Pancreas (tissue), 10 donors: ENCODE results near the gene TTPAL. TPM values are rescaled to one million over a fixed set of nuclear protein-coding genes. Genes with fewer than 3 reads are reported as not detected.

Source experiments
- ATAC-seq, 4 donors: fragments of 200-7000 bp; cut with Tn5 transposase; one replicate each; pipeline versions ENCODE4 v1.8.0 to v1.9.1; 2020; ENCODE audit warnings: mild to moderate bottlenecking in 4 of 4, moderate library complexity in 4 of 4
- DNase-seq, 6 donors: peaks; one replicate each; pipeline ENCODE4 v3.0.0-alpha.2; 2020
- FAIRE-seq: peaks from 2 replicates; lab custom pipeline; 2012; peaks lifted over from hg19 to GRCh38; lab: Jason Lieb, UNC
- H3K27ac ChIP-seq, 4 donors: fragments of 200-600 bp; sonication (generic); 1 replicate in 3 of 4; 2 replicates in 1 of 4; pipeline versions ENCODE4 v1.5.0 to v1.8.0; 2020
- H3K27me3 ChIP-seq, 4 donors: fragments of 200-600 bp; one replicate each; pipeline ENCODE4 v1.8.0; 2021
- H3K36me3 ChIP-seq, 3 donors: fragments of 200-600 bp; sonication (generic) in 1 of 3; one replicate each; pipeline versions ENCODE4 v1.5.0 to v1.8.0; 2020 to 2021
- H3K4me1 ChIP-seq, 3 donors: fragments of 200-600 bp; one replicate each; pipeline ENCODE4 v1.8.0; 2021
- H3K4me3 ChIP-seq, 4 donors: fragments of 200-600 bp; sonication (generic) in 2 of 4; one replicate each; pipeline versions ENCODE4 v1.5.0 to v1.8.0; 2020 to 2021
- H3K9me3 ChIP-seq, 4 donors: fragments of 200-600 bp; one replicate each; pipeline ENCODE4 v1.8.0; 2021
- WGBS, 2 donors: extraction: QIAGEN DNeasy Blood & Tissue Kit; methylation state at CpG; one replicate each; pipeline ENCODE4 v1.1.7; 2013; 5-methylcytosine and 5-hydroxymethylcytosine counted together
- intact Hi-C, 3 donors: fragments of 100-400 bp; cut with DNase I; formaldehyde crosslinking; loops; one replicate each; pipeline versions ENCODE4 v1.11.1 to v1.14.2; 2022
- polyA plus RNA-seq, 2 donors: library from polyadenylated mRNA; stranded (reverse); fragments of 200-250 nt; gene quantifications; one replicate each; pipeline ENCODE4 v1.2.3, GENCODE V29; 2013
- total RNA-seq, 6 donors: library from RNA; stranded (reverse); fragmentation: NEBNext Ultra II Directional in 4 of 6; extraction: Animal tissue kit (Norgen Biotek cat#: 25700) in 4 of 6; gene quantifications; one replicate each; pipeline versions ENCODE4 v1.2.1 to v1.2.4, GENCODE V29; 2021 to 2023
- TF ChIP-seq, protein P1 (sequence below), 4 donors: fragments of 200-600 bp; sonication (generic) in 3 of 4; IDR thresholded peaks; one replicate each; pipeline versions ENCODE4 v1.5.0 to v1.8.0; 2021; ENCODE audit warnings: antibody characterized with exemption in 4 of 4
- donor health status: healthy with polysubstance abuse.
- donor health status: DM: no; HTN: no; CAD: no; lungs with moderate emphysema.
- donor health status: DM: no; HTN: no; CAD: no.
- donor health status: control.
- donor health status: control.
- donor health status: Bipolar disorder and iron deficiency.
- donor health status: DM: yes; HTN: yes; CAD: no.
- donor health status: DM: no; HTN: no; CAD: no.
- donor health status: DM: no; HTN: no; CAD: no.
- donor health status: DM: yes; HTN: yes; CAD: no.

Gene TTPAL
- total and polyA plus RNA-seq, 8 donors: 3.1 to 8.2 (median 5.9) TPM

- TF ChIP-seq, protein P1, sequence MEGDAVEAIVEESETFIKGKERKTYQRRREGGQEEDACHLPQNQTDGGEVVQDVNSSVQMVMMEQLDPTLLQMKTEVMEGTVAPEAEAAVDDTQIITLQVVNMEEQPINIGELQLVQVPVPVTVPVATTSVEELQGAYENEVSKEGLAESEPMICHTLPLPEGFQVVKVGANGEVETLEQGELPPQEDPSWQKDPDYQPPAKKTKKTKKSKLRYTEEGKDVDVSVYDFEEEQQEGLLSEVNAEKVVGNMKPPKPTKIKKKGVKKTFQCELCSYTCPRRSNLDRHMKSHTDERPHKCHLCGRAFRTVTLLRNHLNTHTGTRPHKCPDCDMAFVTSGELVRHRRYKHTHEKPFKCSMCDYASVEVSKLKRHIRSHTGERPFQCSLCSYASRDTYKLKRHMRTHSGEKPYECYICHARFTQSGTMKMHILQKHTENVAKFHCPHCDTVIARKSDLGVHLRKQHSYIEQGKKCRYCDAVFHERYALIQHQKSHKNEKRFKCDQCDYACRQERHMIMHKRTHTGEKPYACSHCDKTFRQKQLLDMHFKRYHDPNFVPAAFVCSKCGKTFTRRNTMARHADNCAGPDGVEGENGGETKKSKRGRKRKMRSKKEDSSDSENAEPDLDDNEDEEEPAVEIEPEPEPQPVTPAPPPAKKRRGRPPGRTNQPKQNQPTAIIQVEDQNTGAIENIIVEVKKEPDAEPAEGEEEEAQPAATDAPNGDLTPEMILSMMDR (IDR thresholded peaks at IDR 0.05): no peak
- WGBS, 2 donors: 93 to 94% methylated on average over 3 of the region's 3 CpGs
- intact Hi-C loops: no loop called here
- no peak for DNase-seq
- Histone ChIP-seq H3K4me1 (no peaks in the 10 kb centered on the region), H3K9me3 (no peaks in the 10 kb centered on the region), H3K4me3 (no peak overlapping the region), H3K27ac (no peak overlapping the region), H3K27me3 (no peaks in the 10 kb centered on the region), H3K36me3 (no peaks in the 10 kb centered on the region)
- no peak for ATAC-seq
- no peak for FAIRE-seq
Observed at GRCh38 chr20:44536175-44536574, 60.5 kb downstream of the TTPAL start.

GRCh38 chr20:44537993-44538392 is 62.3 kb downstream of the TTPAL start:
- intact Hi-C loops: no loop called here
- Histone ChIP-seq H3K27ac (no peak overlapping the region), H3K4me1 (no peaks in the 10 kb centered on the region), H3K4me3 (no peak overlapping the region), H3K9me3 (no peaks in the 10 kb centered on the region), H3K36me3 (no peaks in the 10 kb centered on the region), H3K27me3 (no peaks in the 10 kb centered on the region)
- ATAC-seq (no peak), DNase-seq (no peak), FAIRE-seq (no peak)
- 94 to 100% methylated on average over 1 of the region's 1 CpG for WGBS, 2 donors
- TF ChIP-seq, protein P1 (IDR thresholded peaks at IDR 0.05): no peak

DNA sequence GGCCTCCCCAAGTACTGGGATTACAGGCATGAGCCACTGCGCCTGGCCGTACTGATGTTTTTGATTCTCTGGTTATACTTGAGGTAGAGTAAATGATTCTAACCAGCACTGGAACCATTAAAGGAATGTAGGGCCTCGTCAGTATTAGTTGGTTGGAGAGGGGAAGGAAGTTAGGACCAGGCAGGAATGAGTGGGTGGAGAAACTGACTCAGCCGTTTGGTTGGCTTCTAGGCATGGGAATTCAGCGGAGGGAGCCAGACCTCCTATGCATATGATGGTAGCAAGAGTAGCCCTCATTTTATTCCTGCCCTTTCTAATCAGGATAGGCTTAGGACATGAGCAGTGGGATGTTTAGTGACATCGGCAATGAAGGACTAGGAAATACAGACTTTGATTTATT is 65.2 kb downstream of the TTPAL start:
- Histone ChIP-seq H3K36me3 (no peaks in the 10 kb centered on the region), H3K4me1 (no peaks in the 10 kb centered on the region), H3K4me3 (no peak overlapping the region), H3K27me3 (no peaks in the 10 kb centered on the region), H3K27ac (no peak overlapping the region), H3K9me3 (no peaks in the 10 kb centered on the region)
- FAIRE-seq (no peak), ATAC-seq (no peak), DNase-seq (no peak)
- TF ChIP-seq, protein P1 (IDR thresholded peaks at IDR 0.05): no peak
- 78 to 82% methylated on average over 6 of the region's 6 CpGs for WGBS, 2 donors
- intact Hi-C loops: no loop called here

DNA sequence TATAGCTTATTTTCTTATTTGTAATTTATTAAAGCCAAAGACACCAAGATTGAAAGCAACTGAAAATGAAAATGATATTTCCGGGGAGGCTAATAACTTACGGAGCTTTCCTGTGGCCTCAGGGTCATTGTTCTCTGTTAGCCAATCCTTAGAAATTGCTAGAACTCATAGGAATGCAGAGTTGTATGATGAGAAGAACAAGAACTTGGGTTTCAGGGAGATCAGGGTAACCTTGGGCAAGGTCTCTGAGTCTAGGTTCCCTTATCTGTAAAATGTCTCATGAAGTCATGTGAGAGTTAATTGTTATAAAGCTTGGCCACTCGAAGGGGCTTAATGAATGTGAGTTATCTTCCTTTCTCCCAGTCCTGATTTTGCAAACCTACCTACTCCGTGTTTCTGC is 66.3 kb downstream of the TTPAL start:
- intact Hi-C loops: no loop called here
- H3K27ac ChIP-seq: no peak overlapping the region

GRCh38 chr20:44542890-44543289 is 67.2 kb downstream of the TTPAL start:
- WGBS, 2 donors: 89 to 91% methylated on average over 1 of the region's 1 CpG
- ATAC-seq (no peak), FAIRE-seq (no peak), DNase-seq (no peak)
- H3K36me3 ChIP-seq: no peaks in the 10 kb centered on the region
- H3K4me1 ChIP-seq: peaks cover 0 to under 1% (median 0%) of the 10 kb centered on the region in 3 donors
- no peak overlapping the region for H3K27ac ChIP-seq
- H3K9me3 ChIP-seq: no peaks in the 10 kb centered on the region
- intact Hi-C loops: no loop called here
- no peaks in the 10 kb centered on the region for H3K27me3 ChIP-seq
- TF ChIP-seq, protein P1 (IDR thresholded peaks at IDR 0.05): no peak
- no peak overlapping the region for H3K4me3 ChIP-seq

More for the DNA sequence above, 66.3 kb downstream of the TTPAL start:
- Histone ChIP-seq H3K36me3 (no peaks in the 10 kb centered on the region), H3K9me3 (no peaks in the 10 kb centered on the region), H3K27me3 (no peaks in the 10 kb centered on the region), H3K4me3 (no peak overlapping the region), H3K4me1 (no peaks in the 10 kb centered on the region)
- ATAC-seq: no peak
- TF ChIP-seq, protein P1 (IDR thresholded peaks at IDR 0.05): no peak
- no peak for DNase-seq
- 48 to 49% methylated on average over 4 of the region's 4 CpGs for WGBS, 2 donors
- no peak for FAIRE-seq
